Activated naive CD8-positive, alpha-beta T cell (primary cell): ENCODE measurements around the gene CCDC92.

Experiments used
- H3K27ac Mint-ChIP-seq: one replicate; pipeline ENCODE4 v1.8.0; 2021; ENCODE audit warnings: mixed read lengths
- H3K27me3 Mint-ChIP-seq: one replicate; pipeline ENCODE4 v1.8.0; 2021; ENCODE audit warnings: mixed read lengths
- H3K36me3 Mint-ChIP-seq: one replicate; pipeline ENCODE4 v1.8.0; 2021; ENCODE audit warnings: mixed read lengths
- H3K4me1 Mint-ChIP-seq: one replicate; pipeline ENCODE4 v1.8.0; 2021; ENCODE audit warnings: low read depth, mixed read lengths
- H3K4me3 Mint-ChIP-seq: one replicate; pipeline ENCODE4 v1.8.0; 2021; ENCODE audit warnings: mild to moderate bottlenecking, mixed read lengths
- H3K9me3 Mint-ChIP-seq: one replicate; pipeline ENCODE4 v1.8.0; 2021; ENCODE audit warnings: low read depth, mixed read lengths

CCDC92 gene

DNA sequence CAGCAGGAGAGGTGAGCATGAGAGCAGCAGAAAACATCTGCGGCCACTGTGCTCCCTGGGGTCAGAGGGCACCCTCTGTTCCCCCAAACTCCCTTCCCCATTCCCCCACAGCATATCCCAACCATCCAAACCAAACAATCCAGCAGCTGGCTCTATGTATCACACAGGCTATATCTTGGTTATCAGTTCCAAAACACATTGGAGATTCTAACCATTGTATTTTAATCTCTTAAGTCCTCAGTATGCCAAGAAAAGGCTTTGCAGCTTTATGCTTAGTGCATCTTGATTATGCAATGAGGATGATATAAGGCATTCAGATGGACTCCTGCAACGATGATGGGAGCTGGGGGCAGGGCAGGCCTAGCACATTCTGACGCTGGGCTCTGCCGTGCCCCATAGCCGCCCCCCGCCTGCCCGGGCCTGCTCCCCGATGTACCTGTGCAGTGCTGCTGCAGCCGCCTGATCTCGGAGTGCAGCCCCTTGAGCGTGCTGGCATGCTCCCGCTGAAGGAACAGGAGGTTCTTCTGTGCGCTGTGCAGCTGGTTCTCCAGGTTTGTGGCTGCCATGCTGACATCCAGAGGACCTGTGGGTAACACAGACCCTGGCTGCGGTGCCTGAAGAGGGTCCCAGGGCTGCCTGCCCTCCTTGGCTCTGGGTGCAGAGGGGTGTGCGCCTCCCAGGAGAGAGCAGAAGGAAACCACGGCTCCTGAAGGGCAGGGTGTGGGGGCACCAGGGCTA lies 29.6 kb downstream of the CCDC92 start:
- Mint-ChIP-seq H3K4me1 (peaks cover 15% of the 10 kb centered on the region), H3K27me3 (no peaks in the 10 kb centered on the region), H3K9me3 (no peaks in the 10 kb centered on the region), H3K36me3 (peaks cover 13% of the 10 kb centered on the region), H3K4me3 (no peak overlapping the region), H3K27ac (no peak overlapping the region)

- Mint-ChIP-seq H3K27ac (no peak overlapping the region), H3K4me1 (peaks cover 23% of the 10 kb centered on the region), H3K36me3 (peaks cover 16% of the 10 kb centered on the region), H3K27me3 (no peaks in the 10 kb centered on the region), H3K9me3 (no peaks in the 10 kb centered on the region), H3K4me3 (no peak overlapping the region)
Measured at GRCh38 chr12:123942238-123942653, 30.4 kb downstream of the CCDC92 start.

DNA sequence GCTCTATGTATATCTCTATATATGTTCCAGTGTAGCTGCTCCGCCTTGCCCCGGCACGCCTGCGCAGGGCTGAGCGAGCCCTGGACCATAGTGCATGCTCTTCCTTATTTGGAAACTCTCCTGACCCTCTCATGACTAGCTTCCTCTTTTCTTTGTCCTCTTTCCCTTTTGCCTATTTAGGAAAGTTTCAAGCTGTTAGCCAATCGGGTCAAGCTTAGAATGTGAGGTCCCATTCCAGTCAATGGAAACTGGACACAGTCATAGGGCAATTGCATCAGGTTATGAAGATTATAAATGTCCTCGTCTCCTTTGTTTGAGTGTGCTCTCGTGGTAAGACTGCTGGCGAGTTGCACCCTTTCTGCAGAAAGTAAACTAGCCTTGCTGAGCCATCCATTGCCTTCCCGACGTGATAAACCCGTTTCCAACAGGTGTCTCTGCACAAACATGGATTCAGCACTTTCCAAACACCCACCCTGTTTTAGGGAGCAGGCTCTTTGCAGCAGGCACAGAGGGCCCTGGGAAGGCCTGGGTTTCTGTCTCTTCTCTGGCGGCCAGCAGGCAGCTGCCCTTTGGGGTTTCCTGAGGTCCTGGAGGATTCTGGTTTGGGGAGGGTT lies 30.9 kb downstream of the CCDC92 start:
- no peaks in the 10 kb centered on the region for H3K27me3 Mint-ChIP-seq
- no peak overlapping the region for H3K4me3 Mint-ChIP-seq
- H3K36me3 Mint-ChIP-seq, result peaks cover 16% of the 10 kb centered on the region
- H3K27ac Mint-ChIP-seq, result no peak overlapping the region
- H3K4me1 Mint-ChIP-seq, result peaks cover 24% of the 10 kb centered on the region
- H3K9me3 Mint-ChIP-seq, result no peaks in the 10 kb centered on the region

GRCh38 chr12:123941000-123941399 lies 31.6 kb downstream of the CCDC92 start:
- no peak overlapping the region for H3K4me3 Mint-ChIP-seq
- no peak overlapping the region for H3K27ac Mint-ChIP-seq
- H3K27me3 Mint-ChIP-seq, result no peaks in the 10 kb centered on the region
- peaks cover 18% of the 10 kb centered on the region for H3K36me3 Mint-ChIP-seq
- H3K4me1 Mint-ChIP-seq, result peaks cover 26% of the 10 kb centered on the region
- no peaks in the 10 kb centered on the region for H3K9me3 Mint-ChIP-seq

DNA sequence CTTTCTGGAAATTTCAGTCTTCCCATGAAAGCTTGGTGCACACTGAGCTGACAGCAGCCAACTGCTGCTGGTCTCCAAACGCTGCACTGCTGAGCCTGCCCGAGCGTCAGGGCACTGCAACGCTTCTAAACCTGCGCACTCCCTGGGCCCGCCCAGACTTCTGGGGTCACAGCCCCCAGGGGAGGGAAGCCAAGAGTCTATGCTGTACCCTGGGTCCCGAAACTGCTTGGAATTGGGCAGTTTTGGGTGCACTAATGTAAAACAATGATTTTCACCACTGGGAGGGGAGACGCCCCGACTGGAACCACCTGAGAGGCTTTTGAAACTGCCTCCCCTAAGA lies 32.0 kb downstream of the CCDC92 start:
- H3K4me1 Mint-ChIP-seq, result peaks cover 26% of the 10 kb centered on the region
- H3K4me3 Mint-ChIP-seq, result no peak overlapping the region
- H3K36me3 Mint-ChIP-seq, result peaks cover 18% of the 10 kb centered on the region
- no peaks in the 10 kb centered on the region for H3K9me3 Mint-ChIP-seq
- H3K27ac Mint-ChIP-seq, result no peak overlapping the region
- H3K27me3 Mint-ChIP-seq, result no peaks in the 10 kb centered on the region

- H3K27ac Mint-ChIP-seq, result no peak overlapping the region
- peaks cover 18% of the 10 kb centered on the region for H3K36me3 Mint-ChIP-seq
- H3K4me3 Mint-ChIP-seq, result no peak overlapping the region
- H3K9me3 Mint-ChIP-seq, result no peaks in the 10 kb centered on the region
- peaks cover 26% of the 10 kb centered on the region for H3K4me1 Mint-ChIP-seq
- no peaks in the 10 kb centered on the region for H3K27me3 Mint-ChIP-seq
Measured at GRCh38 chr12:123939716-123940626, 32.7 kb downstream of the CCDC92 start.

GRCh38 chr12:123938679-123939480 lies 33.8 kb downstream of the CCDC92 start:
- H3K36me3 Mint-ChIP-seq, result peaks cover 15% of the 10 kb centered on the region
- no peaks in the 10 kb centered on the region for H3K9me3 Mint-ChIP-seq
- H3K27ac Mint-ChIP-seq, result peak overlapping the region; percentile 92
- peaks cover 26% of the 10 kb centered on the region for H3K4me1 Mint-ChIP-seq
- no peaks in the 10 kb centered on the region for H3K27me3 Mint-ChIP-seq
- H3K4me3 Mint-ChIP-seq, result peak overlapping the region; percentile 78

DNA sequence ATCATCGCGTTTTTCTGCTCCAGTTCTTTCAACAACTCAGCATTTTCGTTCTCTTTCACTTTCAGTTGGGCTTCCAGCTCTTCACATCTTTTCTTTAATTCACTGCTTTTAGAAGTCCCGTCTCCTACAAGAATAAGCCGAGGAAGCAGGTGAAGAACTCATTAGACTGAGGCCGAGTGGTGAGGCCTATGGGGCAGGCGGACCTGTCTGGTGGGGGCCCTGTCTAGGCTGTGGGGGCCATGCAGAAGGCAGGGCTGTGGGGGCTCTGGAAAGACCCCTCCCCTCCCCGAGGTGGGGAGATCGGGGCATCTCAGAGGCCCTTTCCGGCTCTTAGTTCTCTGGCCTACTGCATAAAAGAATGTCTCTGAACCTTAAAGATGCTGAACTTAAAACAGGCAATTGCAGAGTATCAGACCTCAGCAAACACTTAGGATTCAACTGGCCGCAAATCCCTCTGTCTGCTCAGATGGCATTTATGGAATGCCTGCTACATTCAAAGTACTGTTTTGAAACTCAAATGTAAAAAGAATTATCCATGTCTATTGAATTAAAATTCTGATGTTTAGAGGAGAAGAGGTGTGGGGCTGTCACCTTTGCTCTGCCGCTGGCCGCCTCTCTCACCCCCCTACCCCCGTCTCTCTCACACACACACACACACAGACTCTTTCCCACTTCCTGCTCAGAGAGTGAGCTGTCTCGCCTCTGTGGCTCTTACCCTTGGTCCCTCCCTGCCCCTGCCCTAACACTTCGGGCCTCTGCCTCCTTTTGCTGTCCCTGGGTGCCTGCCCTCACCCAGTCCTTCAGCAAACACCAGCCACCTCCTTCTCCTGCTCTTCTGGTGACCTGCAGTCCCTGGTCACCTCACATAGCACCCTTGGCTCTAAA lies 34.7 kb downstream of the CCDC92 start:
- Mint-ChIP-seq H3K27me3 (no peaks in the 10 kb centered on the region), H3K36me3 (peaks cover 15% of the 10 kb centered on the region), H3K4me3 (peak overlapping the region; percentile 78), H3K9me3 (no peaks in the 10 kb centered on the region), H3K27ac (peak overlapping the region; percentile 92), H3K4me1 (peaks cover 29% of the 10 kb centered on the region)

DNA sequence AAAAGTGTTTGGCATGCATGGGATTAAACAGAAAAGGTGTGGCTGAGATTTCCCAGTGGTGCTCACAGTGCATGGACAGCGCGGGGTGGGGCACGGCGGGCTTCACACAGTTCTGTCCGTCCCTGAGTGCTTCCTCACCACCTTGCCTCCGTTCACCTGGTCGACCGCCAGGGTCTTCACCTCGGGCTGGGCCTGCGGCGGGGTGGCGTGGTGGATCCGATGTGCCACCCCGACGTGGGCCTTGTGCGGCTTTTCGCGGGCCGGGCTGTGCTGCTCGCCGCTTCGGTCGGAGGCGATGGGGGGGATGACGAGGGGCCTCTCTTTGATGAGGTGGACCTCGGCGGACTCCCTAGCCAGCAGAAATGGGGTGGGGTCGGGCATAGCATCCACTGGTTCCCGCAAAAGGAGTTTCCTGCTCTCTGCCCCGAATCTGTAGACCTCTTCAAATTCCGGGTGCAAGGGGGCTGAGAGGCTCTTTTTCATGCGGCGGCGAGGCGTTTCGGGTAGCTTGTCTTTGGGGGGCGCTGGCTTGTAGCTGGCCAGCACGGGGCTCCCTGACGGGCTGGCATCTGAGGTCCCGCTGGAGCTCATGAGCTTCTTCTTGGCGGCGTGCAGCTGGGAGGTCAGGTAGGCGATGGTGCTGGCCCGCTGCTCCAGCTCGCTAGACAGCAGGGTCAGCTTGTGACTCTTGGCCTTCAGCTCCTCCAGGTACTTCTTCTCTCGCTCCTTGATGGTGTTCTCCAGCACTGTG lies 35.5 kb downstream of the CCDC92 start:
- peak overlapping the region; percentile 92 for H3K27ac Mint-ChIP-seq
- H3K4me1 Mint-ChIP-seq, result peaks cover 35% of the 10 kb centered on the region
- peaks cover 10% of the 10 kb centered on the region for H3K36me3 Mint-ChIP-seq
- H3K9me3 Mint-ChIP-seq, result no peaks in the 10 kb centered on the region
- peak overlapping the region; percentile 78 for H3K4me3 Mint-ChIP-seq
- no peaks in the 10 kb centered on the region for H3K27me3 Mint-ChIP-seq

- peak overlapping the region; percentile 72 for H3K27ac Mint-ChIP-seq
- no peaks in the 10 kb centered on the region for H3K27me3 Mint-ChIP-seq
- no peaks in the 10 kb centered on the region for H3K9me3 Mint-ChIP-seq
- H3K36me3 Mint-ChIP-seq, result peaks cover 6% of the 10 kb centered on the region
- H3K4me1 Mint-ChIP-seq, result peaks cover 42% of the 10 kb centered on the region
- peak overlapping the region; percentile 7 for H3K4me3 Mint-ChIP-seq
Measured at GRCh38 chr12:123936471-123936870, 36.2 kb downstream of the CCDC92 start.

DNA sequence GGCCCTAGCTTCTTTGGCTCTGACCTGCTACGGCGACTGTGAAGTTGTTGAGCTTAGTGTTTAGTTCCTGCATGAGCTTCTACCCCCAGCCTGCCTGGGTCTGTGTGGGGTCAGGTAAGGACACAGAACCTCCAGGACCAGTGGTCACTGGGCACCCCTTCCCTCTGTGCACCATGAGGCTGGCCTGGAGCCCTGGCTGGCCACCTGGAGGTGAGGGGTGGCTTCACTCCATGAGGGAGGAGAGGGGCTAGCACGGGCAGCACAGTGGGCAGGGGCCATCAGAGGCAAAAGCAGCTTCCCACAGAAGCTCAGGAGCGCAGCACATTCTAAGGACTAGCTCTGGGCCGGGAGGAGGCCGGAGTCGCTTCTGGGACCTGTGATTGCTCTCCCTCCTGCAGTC lies 36.7 kb downstream of the CCDC92 start:
- no peak overlapping the region for H3K4me3 Mint-ChIP-seq
- H3K9me3 Mint-ChIP-seq, result no peaks in the 10 kb centered on the region
- peaks cover 45% of the 10 kb centered on the region for H3K4me1 Mint-ChIP-seq
- H3K36me3 Mint-ChIP-seq, result peaks cover 5% of the 10 kb centered on the region
- H3K27ac Mint-ChIP-seq, result no peak overlapping the region
- H3K27me3 Mint-ChIP-seq, result no peaks in the 10 kb centered on the region

- Mint-ChIP-seq H3K27ac (no peak overlapping the region), H3K27me3 (no peaks in the 10 kb centered on the region), H3K4me3 (no peak overlapping the region), H3K4me1 (peaks cover 45% of the 10 kb centered on the region), H3K36me3 (peaks cover 5% of the 10 kb centered on the region), H3K9me3 (no peaks in the 10 kb centered on the region)
Measured at GRCh38 chr12:123934829-123935228, 37.8 kb downstream of the CCDC92 start.

DNA sequence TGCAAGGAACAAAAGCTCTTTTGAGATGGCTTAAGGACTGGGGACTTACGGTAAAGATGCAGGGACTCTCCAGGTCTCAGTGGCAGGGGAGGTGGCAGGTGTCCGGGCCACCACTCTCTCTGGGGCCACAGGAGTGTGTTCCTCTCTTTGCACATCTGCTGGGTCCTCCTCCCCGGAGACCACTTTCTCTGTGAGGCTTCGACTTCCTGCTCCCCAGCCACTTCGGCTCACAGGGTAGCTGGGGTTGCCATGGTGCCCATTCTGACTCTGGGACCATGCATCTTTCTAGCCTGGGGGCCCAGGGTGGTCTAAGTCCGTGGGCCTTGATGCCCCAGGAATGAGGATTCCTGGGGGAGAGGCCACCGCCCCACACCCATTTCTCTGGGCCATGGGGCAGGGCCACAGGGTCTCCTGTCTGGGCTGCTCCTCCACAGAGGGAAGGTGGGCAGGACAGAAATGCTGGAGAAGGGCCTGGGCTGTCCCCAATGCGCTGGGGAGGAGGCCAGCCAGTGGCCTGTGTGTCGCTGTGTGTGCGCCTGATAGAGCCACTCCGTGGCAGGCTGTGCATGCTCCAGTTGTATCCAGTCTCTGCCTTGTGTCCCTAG lies 38.5 kb downstream of the CCDC92 start:
- H3K4me3 Mint-ChIP-seq, result no peak overlapping the region
- H3K4me1 Mint-ChIP-seq, result peaks cover 43% of the 10 kb centered on the region
- no peak overlapping the region for H3K27ac Mint-ChIP-seq
- H3K27me3 Mint-ChIP-seq, result no peaks in the 10 kb centered on the region
- no peaks in the 10 kb centered on the region for H3K9me3 Mint-ChIP-seq
- peaks cover 5% of the 10 kb centered on the region for H3K36me3 Mint-ChIP-seq
